Panc1 (cell line): ENCODE data around the gene P2RX4. TPM values are rescaled to one million over a fixed set of nuclear protein-coding genes. Genes with fewer than 3 reads are reported as not detected.

Source experiments
- ATAC-seq: fragments of 200-7000 bp; cut with Tn5 transposase; 2 replicates; pipeline ENCODE4 v1.9.1; 2020; ENCODE audit warnings: mild to moderate bottlenecking, moderate library complexity
- BruUV-seq: library from RNA; stranded (reverse); fragments of 400-500 nt; replicated peaks from 2 replicates; lab custom pipeline; 2021; lab: Mats Ljungman, UMichigan
- CTCF ChIA-PET: fragments of 300-600 bp; sonication (Branson Sonifier 250); formaldehyde crosslinking; loops from one replicate; lab custom pipeline; 2022; ENCODE audit warnings: antibody characterized with exemption; lab: Charles Lee
- POLR2A ChIA-PET: fragments of 300-600 bp; sonication (Branson Sonifier 250); formaldehyde crosslinking; loops from one replicate; lab custom pipeline; 2022; ENCODE audit warnings: antibody characterized with exemption; lab: Charles Lee
- DNase-seq: peaks from one replicate; pipeline ENCODE4 v3.0.0-alpha.2; 2010; ENCODE audit warnings: low read depth, low spot score
- H3K27ac ChIP-seq: 2 replicates; pipeline ENCODE4 v1.5.1; 2011; ENCODE audit warnings: mild to moderate bottlenecking, low read length, inconsistent platforms
- H3K27me3 ChIP-seq: fragments of 200-500 bp; sonication (Bioruptor generic); 2 replicates; pipeline ENCODE4 v1.6.0; 2014; ENCODE audit warnings: low read length, inconsistent platforms; ENCODE audit not compliant: control insufficient read depth, insufficient read depth
- H3K36me3 ChIP-seq: fragments of 200-500 bp; sonication (Bioruptor generic); 2 replicates; pipeline ENCODE4 v1.5.1; 2014; ENCODE audit warnings: inconsistent platforms, mild to moderate bottlenecking, low read length, moderate library complexity; ENCODE audit not compliant: control insufficient read depth, insufficient read depth
- H3K4me1 ChIP-seq: 2 replicates; pipeline ENCODE4 v1.5.1; 2011; ENCODE audit warnings: inconsistent platforms, mild to moderate bottlenecking, low read length, moderate library complexity; ENCODE audit not compliant: control insufficient read depth, insufficient read depth
- H3K4me3 ChIP-seq, 2 experiments: 2 replicates each; pipeline ENCODE4 v1.5.1; 2011 to 2012; ENCODE audit warnings: low read depth in 2 of 2, low read length in 2 of 2, mild to moderate bottlenecking in 2 of 2, inconsistent platforms in 1 of 2, moderate library complexity in 1 of 2
- H3K9me3 ChIP-seq: fragments of 200-500 bp; sonication (Bioruptor generic); 2 replicates; pipeline ENCODE4 v1.5.1; 2014; ENCODE audit warnings: low read depth, mild to moderate bottlenecking, inconsistent platforms, low read length, moderate library complexity; ENCODE audit not compliant: control insufficient read depth, insufficient read depth
- CTCF ChIP-seq: fragments of 450-650 bp; IDR thresholded peaks from 2 replicates; pipeline ENCODE4 v1.5.1; 2017; ENCODE audit warnings: mild to moderate bottlenecking
- POLR2AphosphoS5 ChIP-seq: IDR thresholded peaks from 2 replicates; pipeline ENCODE4 v1.6.1; 2012; ENCODE audit warnings: mild to moderate bottlenecking, low read depth, low read length, moderate library complexity
- REST ChIP-seq, 2 experiments: IDR thresholded peaks; 2 replicates each; pipeline ENCODE4 v1.6.1; 2011 to 2012; ENCODE audit warnings: low read depth in 2 of 2, control low read depth in 1 of 2, low read length in 1 of 2, mild to moderate bottlenecking in 1 of 2, moderate library complexity in 1 of 2; ENCODE audit not compliant: insufficient read depth in 1 of 2
- SIN3A ChIP-seq: IDR thresholded peaks from 2 replicates; pipeline ENCODE4 v1.6.1; 2012; ENCODE audit warnings: low read depth, mild to moderate bottlenecking, low read length, moderate library complexity, borderline replicate concordance; ENCODE audit not compliant: insufficient read depth
- TCF7L2 ChIP-seq: IDR thresholded peaks from 2 replicates; pipeline ENCODE4 v1.6.1; 2011; ENCODE audit warnings: mild to moderate bottlenecking, low read depth, low read length, inconsistent platforms
- in situ Hi-C: cut with HindIII; loops from 2 replicates; pipeline ENCODE4 v1.10.0; 2016; ENCODE audit warnings: low sequenced_read_pairs, low pct_unique_long_range_greater_than_20kb
- intact Hi-C: fragments of 100-400 bp; cut with micrococcal nuclease; formaldehyde crosslinking; loops from one replicate; pipeline ENCODE4 v1.10.0; 2022; ENCODE audit not compliant: unreplicated experiment
- total RNA-seq: library from RNA; stranded (reverse); gene quantifications from one replicate; pipeline ENCODE4 v1.2.1, GENCODE V29; 2021; ENCODE audit not compliant: unreplicated experiment

Gene P2RX4
- total RNA-seq, 1 experiment from 2014 or later = 12.4 TPM

GRCh38 chr12:121170611-121171260 lies 39.2 kb upstream of the P2RX4 start:
- ChIA-PET POLR2A (no interaction called here), CTCF (no interaction called here)
- no peak overlapping the region for H3K4me3 ChIP-seq
- H3K27ac ChIP-seq = no peak overlapping the region
- TF ChIP-seq TCF7L2 = no peak
- TF ChIP-seq SIN3A = no peak
- no peak for TF ChIP-seq REST (IDR thresholded peaks at IDR 0.05; ENCODE audit: insufficient read depth in 1 of 2, low read depth in 2 of 2, low read length in 1 of 2)
- no peak for TF ChIP-seq CTCF
- TF ChIP-seq POLR2AphosphoS5 = no peak
- no peaks in the 10 kb centered on the region for H3K4me1 ChIP-seq
- intact Hi-C loops = no loop called here
- no peak for ATAC-seq
- in situ Hi-C loops = no loop called here
- no peaks in the 10 kb centered on the region for H3K36me3 ChIP-seq
- DNase-seq = no peak
- no TSS peak for BruUV-seq
- no peaks in the 10 kb centered on the region for H3K27me3 ChIP-seq
- no peaks in the 10 kb centered on the region for H3K9me3 ChIP-seq

- no TSS peak for BruUV-seq
- Histone ChIP-seq H3K27ac (no peak overlapping the region), H3K4me3 (no peak overlapping the region), H3K27me3 (no peaks in the 10 kb centered on the region), H3K9me3 (no peaks in the 10 kb centered on the region), H3K36me3 (no peaks in the 10 kb centered on the region), H3K4me1 (no peaks in the 10 kb centered on the region)
- in situ Hi-C loops = no loop called here
- intact Hi-C loops = no loop called here
- no peak for DNase-seq
- ChIA-PET POLR2A (no interaction called here), CTCF (interaction anchor here (0.6 kb wide), 1 partner anchor 287 kb away, joined by 6 read pairs; no protein-coding TSS in a partner anchor)
- ATAC-seq = no peak
- TF ChIP-seq SIN3A (no peak), REST (IDR thresholded peaks at IDR 0.05; ENCODE audit: insufficient read depth in 1 of 2, low read depth in 2 of 2, low read length in 1 of 2) (no peak), TCF7L2 (no peak), CTCF (no peak), POLR2AphosphoS5 (no peak)
These were observed 37.8 kb upstream of the P2RX4 start for GRCh38 chr12:121172145-121172544.
